GM12878 (cell line): ENCODE results near the gene LASP1NB.
A peak's percentile ranks its signal among the peaks of the same experiment; 100 is the strongest.

Experiments
- ATF7 ChIP-seq: fragments of 450-650 bp; IDR thresholded peaks from 2 replicates; pipeline ENCODE4 v1.6.1; 2016; ENCODE audit warnings: low read depth, mild to moderate bottlenecking
- BACH1 ChIP-seq: fragments of 450-650 bp; IDR thresholded peaks from 2 replicates; pipeline ENCODE4 v1.6.1; 2017; ENCODE audit warnings: mild to moderate bottlenecking, borderline replicate concordance
- EZH2 ChIP-seq: IDR thresholded peaks from 2 replicates; pipeline ENCODE4 v1.6.1; 2012; ENCODE audit warnings: low read depth, mild to moderate bottlenecking, control low read depth, inconsistent platforms, low read length, borderline replicate concordance; ENCODE audit not compliant: control insufficient read depth
- IRF4 ChIP-seq: IDR thresholded peaks from 2 replicates; pipeline ENCODE4 v1.6.1; 2011; ENCODE audit warnings: low read depth, low read length
- KAT2A ChIP-seq: conservative IDR thresholded peaks from 2 replicates; pipeline ENCODE4 v1.6.1; 2011; ENCODE audit warnings: low read depth, low read length; ENCODE audit not compliant: control insufficient read depth
- MYB ChIP-seq: fragments of 150-350 bp; IDR thresholded peaks from 2 replicates; pipeline ENCODE4 v1.6.1; 2014; ENCODE audit warnings: mild to moderate bottlenecking, low read depth, low read length, borderline replicate concordance
- RELA ChIP-seq: fragments of 450-650 bp; IDR thresholded peaks from 2 replicates; pipeline ENCODE4 v1.8.0; 2014; ENCODE audit warnings: borderline replicate concordance; ENCODE audit not compliant: partially characterized antibody
- SIN3A ChIP-seq: IDR thresholded peaks from 2 replicates; pipeline ENCODE4 v1.6.1; 2012; ENCODE audit warnings: low read depth, low read length, improper control_type of control experiment
- SMAD1 ChIP-seq: fragments of 450-650 bp; IDR thresholded peaks from 2 replicates; pipeline ENCODE4 v1.6.1; 2018; ENCODE audit warnings: mild to moderate bottlenecking, low read depth; ENCODE audit not compliant: partially characterized antibody
- SP1 ChIP-seq: IDR thresholded peaks from one replicate; pipeline ENCODE4 v1.6.1; 2011; ENCODE audit warnings: low read depth, low read length
- SREBF1 ChIP-seq: IDR thresholded peaks from 2 replicates; pipeline ENCODE4 v1.6.1; 2012; ENCODE audit warnings: mild to moderate bottlenecking, low read length
- STAT1 ChIP-seq: fragments of 450-650 bp; conservative IDR thresholded peaks from 2 replicates; pipeline ENCODE4 v1.6.1; 2014; ENCODE audit warnings: antibody characterized with exemption, mild to moderate bottlenecking
- STAT3 ChIP-seq: IDR thresholded peaks from 2 replicates; pipeline ENCODE4 v1.6.1; 2011; ENCODE audit warnings: low read depth, low read length, improper control_type of control experiment
- SUPT20H ChIP-seq: IDR thresholded peaks from 2 replicates; pipeline ENCODE4 v1.6.1; 2011; ENCODE audit warnings: low read depth, mild to moderate bottlenecking, low read length, moderate library complexity, borderline replicate concordance; ENCODE audit not compliant: control insufficient read depth
- ZBED1 ChIP-seq: IDR thresholded peaks from 2 replicates; pipeline ENCODE4 v1.6.1; 2016; ENCODE audit warnings: borderline replicate concordance
- ZNF622 ChIP-seq: fragments of 450-650 bp; IDR thresholded peaks from 2 replicates; pipeline ENCODE4 v1.6.1; 2017; ENCODE audit warnings: mild to moderate bottlenecking, inconsistent platforms
- TF ChIP-seq, protein P1 (sequence below): fragments of 450-650 bp; formaldehyde crosslinking; IDR thresholded peaks from 2 replicates; pipeline ENCODE4 v1.4.0; 2020; ENCODE audit warnings: mild to moderate bottlenecking, moderate library complexity
- TF ChIP-seq, protein P2 (sequence below): fragments of 450-650 bp; IDR thresholded peaks from 2 replicates; pipeline ENCODE4 v1.6.1; 2016; ENCODE audit warnings: mild to moderate bottlenecking, moderate library complexity, borderline replicate concordance
- TF ChIP-seq, protein P3 (sequence below): fragments of 150-350 bp; IDR thresholded peaks from 2 replicates; pipeline ENCODE4 v1.6.1; 2014; ENCODE audit warnings: mild to moderate bottlenecking, low read depth, low read length
- TF ChIP-seq, protein P4 (sequence below): fragments of 450-650 bp; IDR thresholded peaks from 2 replicates; pipeline ENCODE4 v1.6.1; 2017; ENCODE audit warnings: borderline replicate concordance

The LASP1NB gene

DNA sequence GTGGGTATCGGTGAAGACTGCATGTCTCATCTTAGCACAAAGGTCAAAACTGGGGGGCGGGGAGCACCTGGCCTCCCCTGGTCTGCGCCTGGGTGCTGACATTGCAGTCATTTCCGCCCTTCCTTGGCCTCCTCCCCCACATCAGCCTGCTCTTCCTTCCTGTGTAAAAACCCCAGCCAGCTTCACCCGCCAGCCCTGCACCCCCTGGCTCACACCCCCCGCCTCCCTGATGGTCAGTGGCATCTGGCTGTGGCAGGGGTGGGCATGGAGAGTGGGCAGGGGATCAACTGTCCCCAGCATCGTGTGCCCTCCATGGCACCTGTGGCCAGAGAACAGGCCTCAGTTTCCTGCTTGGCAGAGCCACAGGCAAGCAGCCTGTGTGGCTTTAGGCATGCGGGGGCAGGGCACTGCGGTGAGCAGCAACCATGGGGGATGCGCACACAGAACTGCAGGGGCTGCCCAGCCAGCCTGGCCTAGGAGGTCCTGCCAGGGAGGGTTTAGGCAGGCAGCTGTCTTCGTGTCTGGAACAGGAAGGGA is 26.5 kb upstream of the LASP1NB start (continued):
- TF ChIP-seq, protein P1, sequence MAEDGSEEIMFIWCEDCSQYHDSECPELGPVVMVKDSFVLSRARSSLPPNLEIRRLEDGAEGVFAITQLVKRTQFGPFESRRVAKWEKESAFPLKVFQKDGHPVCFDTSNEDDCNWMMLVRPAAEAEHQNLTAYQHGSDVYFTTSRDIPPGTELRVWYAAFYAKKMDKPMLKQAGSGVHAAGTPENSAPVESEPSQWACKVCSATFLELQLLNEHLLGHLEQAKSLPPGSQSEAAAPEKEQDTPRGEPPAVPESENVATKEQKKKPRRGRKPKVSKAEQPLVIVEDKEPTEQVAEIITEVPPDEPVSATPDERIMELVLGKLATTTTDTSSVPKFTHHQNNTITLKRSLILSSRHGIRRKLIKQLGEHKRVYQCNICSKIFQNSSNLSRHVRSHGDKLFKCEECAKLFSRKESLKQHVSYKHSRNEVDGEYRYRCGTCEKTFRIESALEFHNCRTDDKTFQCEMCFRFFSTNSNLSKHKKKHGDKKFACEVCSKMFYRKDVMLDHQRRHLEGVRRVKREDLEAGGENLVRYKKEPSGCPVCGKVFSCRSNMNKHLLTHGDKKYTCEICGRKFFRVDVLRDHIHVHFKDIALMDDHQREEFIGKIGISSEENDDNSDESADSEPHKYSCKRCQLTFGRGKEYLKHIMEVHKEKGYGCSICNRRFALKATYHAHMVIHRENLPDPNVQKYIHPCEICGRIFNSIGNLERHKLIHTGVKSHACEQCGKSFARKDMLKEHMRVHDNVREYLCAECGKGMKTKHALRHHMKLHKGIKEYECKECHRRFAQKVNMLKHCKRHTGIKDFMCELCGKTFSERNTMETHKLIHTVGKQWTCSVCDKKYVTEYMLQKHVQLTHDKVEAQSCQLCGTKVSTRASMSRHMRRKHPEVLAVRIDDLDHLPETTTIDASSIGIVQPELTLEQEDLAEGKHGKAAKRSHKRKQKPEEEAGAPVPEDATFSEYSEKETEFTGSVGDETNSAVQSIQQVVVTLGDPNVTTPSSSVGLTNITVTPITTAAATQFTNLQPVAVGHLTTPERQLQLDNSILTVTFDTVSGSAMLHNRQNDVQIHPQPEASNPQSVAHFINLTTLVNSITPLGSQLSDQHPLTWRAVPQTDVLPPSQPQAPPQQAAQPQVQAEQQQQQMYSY (CRISPR knock-in tag), result no peak
- no peak for TF ChIP-seq SREBF1
- TF ChIP-seq SUPT20H, result no peak
- no peak for TF ChIP-seq MYB
- TF ChIP-seq STAT3, result no peak
- 0 out of 2 replicates have a peak, but pooled peaks have one; percentile 9 for TF ChIP-seq IRF4
- TF ChIP-seq KAT2A, result no peak
- TF ChIP-seq SP1, result peak; percentile 65
- TF ChIP-seq, protein P2, sequence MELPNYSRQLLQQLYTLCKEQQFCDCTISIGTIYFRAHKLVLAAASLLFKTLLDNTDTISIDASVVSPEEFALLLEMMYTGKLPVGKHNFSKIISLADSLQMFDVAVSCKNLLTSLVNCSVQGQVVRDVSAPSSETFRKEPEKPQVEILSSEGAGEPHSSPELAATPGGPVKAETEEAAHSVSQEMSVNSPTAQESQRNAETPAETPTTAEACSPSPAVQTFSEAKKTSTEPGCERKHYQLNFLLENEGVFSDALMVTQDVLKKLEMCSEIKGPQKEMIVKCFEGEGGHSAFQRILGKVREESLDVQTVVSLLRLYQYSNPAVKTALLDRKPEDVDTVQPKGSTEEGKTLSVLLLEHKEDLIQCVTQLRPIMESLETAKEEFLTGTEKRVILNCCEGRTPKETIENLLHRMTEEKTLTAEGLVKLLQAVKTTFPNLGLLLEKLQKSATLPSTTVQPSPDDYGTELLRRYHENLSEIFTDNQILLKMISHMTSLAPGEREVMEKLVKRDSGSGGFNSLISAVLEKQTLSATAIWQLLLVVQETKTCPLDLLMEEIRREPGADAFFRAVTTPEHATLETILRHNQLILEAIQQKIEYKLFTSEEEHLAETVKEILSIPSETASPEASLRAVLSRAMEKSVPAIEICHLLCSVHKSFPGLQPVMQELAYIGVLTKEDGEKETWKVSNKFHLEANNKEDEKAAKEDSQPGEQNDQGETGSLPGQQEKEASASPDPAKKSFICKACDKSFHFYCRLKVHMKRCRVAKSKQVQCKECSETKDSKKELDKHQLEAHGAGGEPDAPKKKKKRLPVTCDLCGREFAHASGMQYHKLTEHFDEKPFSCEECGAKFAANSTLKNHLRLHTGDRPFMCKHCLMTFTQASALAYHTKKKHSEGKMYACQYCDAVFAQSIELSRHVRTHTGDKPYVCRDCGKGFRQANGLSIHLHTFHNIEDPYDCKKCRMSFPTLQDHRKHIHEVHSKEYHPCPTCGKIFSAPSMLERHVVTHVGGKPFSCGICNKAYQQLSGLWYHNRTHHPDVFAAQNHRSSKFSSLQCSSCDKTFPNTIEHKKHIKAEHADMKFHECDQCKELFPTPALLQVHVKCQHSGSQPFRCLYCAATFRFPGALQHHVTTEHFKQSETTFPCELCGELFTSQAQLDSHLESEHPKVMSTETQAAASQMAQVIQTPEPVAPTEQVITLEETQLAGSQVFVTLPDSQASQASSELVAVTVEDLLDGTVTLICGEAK, result no peak; the same call in 1 of the 2 replicates
- TF ChIP-seq, protein P3, sequence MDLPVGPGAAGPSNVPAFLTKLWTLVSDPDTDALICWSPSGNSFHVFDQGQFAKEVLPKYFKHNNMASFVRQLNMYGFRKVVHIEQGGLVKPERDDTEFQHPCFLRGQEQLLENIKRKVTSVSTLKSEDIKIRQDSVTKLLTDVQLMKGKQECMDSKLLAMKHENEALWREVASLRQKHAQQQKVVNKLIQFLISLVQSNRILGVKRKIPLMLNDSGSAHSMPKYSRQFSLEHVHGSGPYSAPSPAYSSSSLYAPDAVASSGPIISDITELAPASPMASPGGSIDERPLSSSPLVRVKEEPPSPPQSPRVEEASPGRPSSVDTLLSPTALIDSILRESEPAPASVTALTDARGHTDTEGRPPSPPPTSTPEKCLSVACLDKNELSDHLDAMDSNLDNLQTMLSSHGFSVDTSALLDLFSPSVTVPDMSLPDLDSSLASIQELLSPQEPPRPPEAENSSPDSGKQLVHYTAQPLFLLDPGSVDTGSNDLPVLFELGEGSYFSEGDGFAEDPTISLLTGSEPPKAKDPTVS, result no peak
- TF ChIP-seq ZBED1, result no peak; the same call in 1 of the 2 replicates
- no peak for TF ChIP-seq EZH2
- 0 out of 2 replicates have a peak, but pooled peaks have one; percentile 37 for TF ChIP-seq SIN3A
- TF ChIP-seq RELA, result peak; percentile 14
- TF ChIP-seq STAT1, result no peak
- TF ChIP-seq ZNF622, result no peak
- TF ChIP-seq BACH1, result no peak
- TF ChIP-seq, protein P4, sequence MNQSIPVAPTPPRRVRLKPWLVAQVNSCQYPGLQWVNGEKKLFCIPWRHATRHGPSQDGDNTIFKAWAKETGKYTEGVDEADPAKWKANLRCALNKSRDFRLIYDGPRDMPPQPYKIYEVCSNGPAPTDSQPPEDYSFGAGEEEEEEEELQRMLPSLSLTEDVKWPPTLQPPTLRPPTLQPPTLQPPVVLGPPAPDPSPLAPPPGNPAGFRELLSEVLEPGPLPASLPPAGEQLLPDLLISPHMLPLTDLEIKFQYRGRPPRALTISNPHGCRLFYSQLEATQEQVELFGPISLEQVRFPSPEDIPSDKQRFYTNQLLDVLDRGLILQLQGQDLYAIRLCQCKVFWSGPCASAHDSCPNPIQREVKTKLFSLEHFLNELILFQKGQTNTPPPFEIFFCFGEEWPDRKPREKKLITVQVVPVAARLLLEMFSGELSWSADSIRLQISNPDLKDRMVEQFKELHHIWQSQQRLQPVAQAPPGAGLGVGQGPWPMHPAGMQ, result no peak
- no peak for TF ChIP-seq SMAD1
- TF ChIP-seq ATF7, result peak; percentile 66
